ENCODE results near the gene ERCC6.
A peak's percentile ranks its signal among the peaks of the same experiment; 100 is the strongest.

ERCC6 gene

GRCh38 chr10:49512121-49512809 lies 26.7 kb downstream of the ERCC6 start:
- peak; percentile 15 for DNase-seq (ENCODE audit: low read depth, low spot score)

GRCh38 chr10:49509771-49510303 lies 29.1 kb downstream of the ERCC6 start:
- DNase-seq (ENCODE audit: low read depth, low spot score): no peak

GRCh38 chr10:49508654-49509053 lies 30.3 kb downstream of the ERCC6 start:
- no peak for DNase-seq (ENCODE audit: low read depth, low spot score)

- DNase-seq (ENCODE audit: low read depth, low spot score): no peak
These were observed 30.7 kb downstream of the ERCC6 start for GRCh38 chr10:49508249-49508648.

- no peak for DNase-seq (ENCODE audit: low read depth, low spot score)
These were observed 33.3 kb downstream of the ERCC6 start for GRCh38 chr10:49505589-49505988.

GRCh38 chr10:49505076-49505475 lies 33.8 kb downstream of the ERCC6 start:
- DNase-seq (ENCODE audit: low read depth, low spot score): no peak

GRCh38 chr10:49504528-49504927 lies 34.4 kb downstream of the ERCC6 start:
- DNase-seq (ENCODE audit: low read depth, low spot score): no peak

GRCh38 chr10:49502358-49502757 lies 36.6 kb downstream of the ERCC6 start:
- no peak for DNase-seq (ENCODE audit: low read depth, low spot score)

- peak; percentile 3 for DNase-seq (ENCODE audit: low read depth, low spot score)
These were observed 38.5 kb downstream of the ERCC6 start for GRCh38 chr10:49500412-49500811.

GRCh38 chr10:49499305-49499851 lies 39.5 kb downstream of the ERCC6 start:
- no peak for DNase-seq (ENCODE audit: low read depth, low spot score)

- DNase-seq (ENCODE audit: low read depth, low spot score): no peak
These were observed 40.5 kb downstream of the ERCC6 start for GRCh38 chr10:49498425-49498824.

GRCh38 chr10:49497358-49497757 lies 41.6 kb downstream of the ERCC6 start:
- DNase-seq (ENCODE audit: low read depth, low spot score): no peak

GRCh38 chr10:49488056-49488717 lies 50.7 kb downstream of the ERCC6 start:
- no peak for DNase-seq (ENCODE audit: low read depth, low spot score)

GRCh38 chr10:49486738-49487137 lies 52.2 kb downstream of the ERCC6 start:
- no peak for DNase-seq (ENCODE audit: low read depth, low spot score)

GRCh38 chr10:49486009-49486408 lies 52.9 kb downstream of the ERCC6 start:
- DNase-seq (ENCODE audit: low read depth, low spot score): no peak

- DNase-seq (ENCODE audit: low read depth, low spot score): no peak
These were observed 54.3 kb downstream of the ERCC6 start for GRCh38 chr10:49484486-49485235.

- DNase-seq (ENCODE audit: low read depth, low spot score): no peak
These were observed 60.1 kb downstream of the ERCC6 start for GRCh38 chr10:49478819-49479218.

- DNase-seq (ENCODE audit: low read depth, low spot score): no peak
These were observed 64.0 kb downstream of the ERCC6 start for GRCh38 chr10:49474901-49475300.

GRCh38 chr10:49471532-49471931 lies 67.4 kb downstream of the ERCC6 start:
- DNase-seq (ENCODE audit: low read depth, low spot score): no peak

GRCh38 chr10:49465736-49466135 lies 73.2 kb downstream of the ERCC6 start:
- DNase-seq (ENCODE audit: low read depth, low spot score): peak; percentile 25
